ENCODE results near the gene CACNA1F. TPM values are rescaled to one million over a fixed set of nuclear protein-coding genes. Genes with fewer than 3 reads are reported as not detected.

CACNA1F gene
- total and polyA plus RNA-seq, 9 of the 15 experiments (the other 6 are each of a cell fraction or from before 2014, with no cell fraction given), result under 0.01 to 0.41 (median 0.03) TPM; not detected in 3

DNA sequence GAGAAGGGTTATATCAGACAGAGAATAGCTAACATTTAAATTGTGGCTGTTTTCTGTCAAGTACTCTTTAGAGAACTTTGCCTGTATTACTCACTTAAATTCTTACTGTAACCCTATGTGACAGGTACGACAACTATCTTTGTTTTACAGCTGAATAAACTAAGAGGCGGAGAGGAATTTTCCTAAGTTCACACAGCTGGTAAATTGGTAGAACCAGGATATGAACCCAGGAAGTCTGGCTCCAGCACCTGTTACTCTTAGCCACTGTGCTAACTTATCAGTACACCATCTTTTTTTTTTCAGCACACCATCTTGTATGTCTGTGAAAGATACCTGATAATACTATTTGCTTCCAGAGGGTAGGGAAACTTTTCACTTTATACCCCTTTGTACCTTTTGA is 31.1 kb downstream of the CACNA1F start (continued):
- TF ChIP-seq ELK1 (CRISPR knock-in tag; IDR thresholded peaks at IDR 0.05) (no peak), CUX1 (CRISPR knock-in tag; IDR thresholded peaks at IDR 0.05) (no peak), RAD51 (IDR thresholded peaks at IDR 0.05; ENCODE audit: borderline replicate concordance, low read depth) (no peak)
